ENCODE measurements around the gene SLC24A4. TPM values are rescaled to one million over a fixed set of nuclear protein-coding genes. Genes with fewer than 3 reads are reported as not detected.

Gene SLC24A4
- total and polyA plus RNA-seq, 3 donors from 2014 or later: 3.6 to 10.6 (median 8.5) TPM

DNA sequence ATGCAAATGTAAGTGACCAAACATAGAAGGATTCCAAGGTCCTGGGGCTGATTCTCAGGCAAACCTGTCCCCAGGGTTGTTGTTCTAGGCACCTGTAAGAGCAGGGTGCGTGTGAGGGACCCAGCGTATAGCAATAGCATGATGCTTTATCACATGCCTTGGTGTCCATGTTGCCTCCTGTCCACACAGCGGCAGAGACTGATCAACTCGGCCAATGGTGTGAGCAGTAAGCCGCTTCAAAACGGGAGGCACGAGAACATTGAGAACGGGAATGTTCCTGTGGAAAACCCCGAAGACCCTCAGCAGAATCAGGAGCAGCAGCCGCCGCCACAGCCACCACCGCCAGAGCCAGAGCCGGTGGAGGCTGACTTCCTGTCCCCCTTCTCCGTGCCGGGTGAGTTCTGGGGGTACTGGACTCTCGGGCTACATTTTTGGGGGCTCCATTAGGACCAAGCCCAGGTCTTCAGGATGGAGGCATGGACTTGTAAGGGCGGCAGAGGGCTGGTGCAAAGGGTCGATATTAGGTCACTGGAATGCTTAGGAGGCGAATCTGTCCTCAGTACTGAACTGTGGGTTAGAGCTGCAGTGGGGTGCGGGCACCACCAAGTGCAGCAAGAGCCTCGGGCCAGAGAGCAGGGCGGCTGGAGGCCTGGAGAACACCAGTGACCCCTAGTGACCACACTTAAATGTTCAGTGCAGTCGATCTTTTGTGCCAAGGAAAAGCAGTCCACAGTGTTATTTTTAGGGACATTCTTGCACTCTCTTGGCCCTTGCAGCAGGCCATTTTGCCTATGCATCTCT lies 133.4 kb downstream of the SLC24A4 start:
- Histone ChIP-seq H3K27ac (no peak overlapping the region), H3K4me1 (peaks cover 4% of the 10 kb centered on the region), H3K36me3 (ENCODE audit: low read depth, missing control alignments) (no peaks in the 10 kb centered on the region), H3K9me3 (no peaks in the 10 kb centered on the region), H3K27me3 (no peaks in the 10 kb centered on the region), H3K4me3 (no peak overlapping the region)
- intact Hi-C loops (cut with DNase I; ENCODE audit: low total_unique reads): loop anchor here (10.0 kb wide), 1 partner anchor 322 kb away; no protein-coding TSS in a partner anchor
- 72 to 82% methylated on average over 10 to 23 of the region's 23 CpGs for WGBS, 2 donors
- TF ChIP-seq, protein P1, sequence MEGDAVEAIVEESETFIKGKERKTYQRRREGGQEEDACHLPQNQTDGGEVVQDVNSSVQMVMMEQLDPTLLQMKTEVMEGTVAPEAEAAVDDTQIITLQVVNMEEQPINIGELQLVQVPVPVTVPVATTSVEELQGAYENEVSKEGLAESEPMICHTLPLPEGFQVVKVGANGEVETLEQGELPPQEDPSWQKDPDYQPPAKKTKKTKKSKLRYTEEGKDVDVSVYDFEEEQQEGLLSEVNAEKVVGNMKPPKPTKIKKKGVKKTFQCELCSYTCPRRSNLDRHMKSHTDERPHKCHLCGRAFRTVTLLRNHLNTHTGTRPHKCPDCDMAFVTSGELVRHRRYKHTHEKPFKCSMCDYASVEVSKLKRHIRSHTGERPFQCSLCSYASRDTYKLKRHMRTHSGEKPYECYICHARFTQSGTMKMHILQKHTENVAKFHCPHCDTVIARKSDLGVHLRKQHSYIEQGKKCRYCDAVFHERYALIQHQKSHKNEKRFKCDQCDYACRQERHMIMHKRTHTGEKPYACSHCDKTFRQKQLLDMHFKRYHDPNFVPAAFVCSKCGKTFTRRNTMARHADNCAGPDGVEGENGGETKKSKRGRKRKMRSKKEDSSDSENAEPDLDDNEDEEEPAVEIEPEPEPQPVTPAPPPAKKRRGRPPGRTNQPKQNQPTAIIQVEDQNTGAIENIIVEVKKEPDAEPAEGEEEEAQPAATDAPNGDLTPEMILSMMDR (IDR thresholded peaks at IDR 0.05): peak; percentile 45 to 74 (median 66)
- no peak for TF ChIP-seq POLR2A (IDR thresholded peaks at IDR 0.05)
- peak; percentile 66 for DNase-seq

DNA sequence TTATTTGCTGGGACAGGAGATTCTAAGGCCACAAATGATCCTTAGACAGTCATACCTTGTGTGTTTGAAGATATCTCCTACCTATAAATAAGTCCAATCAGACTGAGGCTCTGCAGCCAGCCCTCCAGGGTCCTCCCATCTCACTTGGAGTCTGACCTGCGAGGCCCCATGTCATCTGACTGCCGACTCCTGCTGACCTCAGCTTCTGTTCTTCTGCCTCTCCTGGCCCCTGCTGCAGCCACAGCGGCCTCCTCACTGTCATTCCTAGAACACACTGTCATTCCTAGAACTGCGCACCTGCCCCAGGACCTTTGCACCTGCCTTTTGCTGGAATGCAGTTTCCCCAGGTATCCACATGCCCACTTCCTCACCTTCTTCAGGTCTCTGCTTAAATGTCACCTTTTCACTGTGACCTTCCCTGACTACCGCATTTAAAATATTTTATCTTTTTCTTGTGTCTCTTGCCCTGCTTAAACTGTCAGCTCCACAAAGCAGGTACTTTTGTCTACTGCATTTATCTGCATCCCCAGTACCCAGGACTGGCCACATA lies 134.1 kb downstream of the SLC24A4 start:
- TF ChIP-seq, protein P1 (IDR thresholded peaks at IDR 0.05): no peak
- no peak for TF ChIP-seq POLR2A (IDR thresholded peaks at IDR 0.05)
- Histone ChIP-seq H3K4me3 (no peak overlapping the region), H3K9me3 (no peaks in the 10 kb centered on the region), H3K36me3 (ENCODE audit: low read depth, missing control alignments) (no peaks in the 10 kb centered on the region), H3K27me3 (no peaks in the 10 kb centered on the region), H3K27ac (no peak overlapping the region), H3K4me1 (no peaks in the 10 kb centered on the region)
- 81 to 89% methylated on average over 5 of the region's 5 CpGs for WGBS, 2 donors
- intact Hi-C loops (cut with DNase I; ENCODE audit: low total_unique reads): loop anchor here (10.0 kb wide), 1 partner anchor 322 kb away; no protein-coding TSS in a partner anchor
- no peak for DNase-seq

DNA sequence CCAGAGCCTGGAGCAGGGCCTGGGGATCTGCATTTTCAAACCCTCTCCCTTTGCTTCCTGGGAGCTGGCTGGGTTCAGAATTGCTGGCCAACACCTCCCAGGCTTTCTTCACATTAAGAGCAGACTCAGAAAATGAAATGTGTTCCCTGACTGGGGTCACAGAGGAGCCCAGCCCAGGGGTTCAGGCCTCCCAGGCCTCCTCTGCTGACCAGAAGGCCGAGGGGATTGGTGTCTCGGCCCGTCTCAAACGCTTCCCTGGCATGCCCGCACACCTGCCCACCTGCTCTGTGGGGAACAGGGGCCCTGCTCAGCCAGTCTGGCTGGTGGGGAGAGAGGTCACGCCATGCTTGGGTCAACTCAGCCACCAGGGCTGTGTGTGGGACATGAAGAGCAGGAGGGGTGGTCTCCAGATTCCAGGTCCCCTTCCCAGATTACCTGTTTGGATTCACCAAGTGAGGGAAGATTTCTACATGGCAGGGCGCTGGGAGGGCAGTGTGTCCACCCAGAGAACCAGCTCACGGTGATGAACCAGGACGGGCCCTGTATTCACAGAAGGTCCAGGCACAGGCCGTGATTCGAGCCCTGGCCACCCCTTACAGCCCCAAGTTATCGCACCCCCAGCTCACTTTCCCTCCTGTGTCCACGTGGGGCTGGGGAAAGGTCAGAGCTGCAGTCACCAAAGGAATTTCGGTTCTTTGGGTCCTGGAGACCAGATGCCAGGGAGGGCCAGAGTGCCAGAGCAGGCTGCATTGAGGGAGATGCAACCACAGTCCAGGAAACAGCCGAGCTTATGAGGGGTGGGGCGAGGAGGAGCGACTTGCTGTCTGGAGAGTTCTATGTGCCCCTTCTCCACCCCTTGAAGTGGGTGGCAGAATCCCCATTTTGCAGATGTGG lies 135.4 kb downstream of the SLC24A4 start:
- H3K9me3 ChIP-seq: no peaks in the 10 kb centered on the region
- no peaks in the 10 kb centered on the region for H3K36me3 ChIP-seq (ENCODE audit: low read depth, missing control alignments)
- no peaks in the 10 kb centered on the region for H3K27me3 ChIP-seq
- no peaks in the 10 kb centered on the region for H3K4me1 ChIP-seq
- TF ChIP-seq POLR2A (IDR thresholded peaks at IDR 0.05): no peak
- TF ChIP-seq, protein P1 (IDR thresholded peaks at IDR 0.05): no peak
- no peak for DNase-seq
- intact Hi-C loops (cut with DNase I; ENCODE audit: low total_unique reads): loop anchor here (10.0 kb wide), 1 partner anchor 324 kb away; no protein-coding TSS in a partner anchor
- no peak overlapping the region for H3K27ac ChIP-seq
- 91 to 97% methylated on average over 12 to 17 of the region's 17 CpGs for WGBS, 2 donors
- H3K4me3 ChIP-seq: no peak overlapping the region

DNA sequence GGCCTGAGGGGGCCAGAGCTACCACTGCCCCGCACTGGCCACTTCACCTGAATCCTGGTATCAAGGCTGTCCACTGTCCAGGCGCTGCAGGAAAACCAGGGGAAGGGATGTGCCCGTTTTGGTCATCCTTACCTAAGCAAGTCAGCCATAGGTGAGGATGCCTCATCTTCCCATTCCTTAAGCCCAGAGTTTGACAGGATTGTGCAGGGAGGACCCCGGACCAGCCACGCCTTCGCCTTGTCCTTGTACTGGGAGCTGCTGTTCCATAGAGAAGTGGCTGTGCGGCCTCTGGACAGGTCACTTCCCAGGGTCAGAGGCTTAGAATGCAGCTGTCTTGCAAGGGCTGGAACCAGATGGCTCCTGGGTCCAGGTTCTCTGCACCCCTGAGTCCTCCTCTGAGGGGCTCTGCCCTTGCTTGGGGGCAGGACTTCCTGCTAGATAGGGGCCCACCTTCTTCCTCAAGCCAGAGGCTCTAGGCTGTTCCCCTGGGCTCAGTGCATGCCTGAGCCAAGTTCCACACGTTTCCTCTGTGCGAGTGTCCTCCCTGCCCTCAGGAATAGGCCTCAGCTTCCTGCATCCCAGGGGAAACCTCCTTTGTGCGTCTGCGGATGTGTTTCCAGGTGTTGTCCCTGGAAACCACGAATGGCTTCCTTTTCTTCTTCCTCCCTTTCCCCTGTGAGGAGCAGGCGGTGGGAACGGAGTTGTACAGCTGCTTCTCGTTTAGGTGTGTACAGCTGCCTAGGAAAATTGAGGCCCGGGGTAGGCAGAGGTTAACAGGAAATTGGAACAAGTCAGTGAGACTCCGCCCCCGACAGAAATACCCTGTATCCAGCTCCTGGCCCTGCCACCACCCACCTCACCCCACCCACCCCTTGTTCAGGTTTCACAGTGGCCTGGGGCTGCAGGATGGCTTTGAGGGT lies 136.3 kb downstream of the SLC24A4 start:
- no peaks in the 10 kb centered on the region for H3K27me3 ChIP-seq
- no peak for TF ChIP-seq POLR2A (IDR thresholded peaks at IDR 0.05)
- H3K4me3 ChIP-seq: no peak overlapping the region
- intact Hi-C loops (cut with DNase I; ENCODE audit: low total_unique reads): loop anchor here (10.0 kb wide), 1 partner anchor 324 kb away; no protein-coding TSS in a partner anchor
- H3K4me1 ChIP-seq: no peaks in the 10 kb centered on the region
- no peaks in the 10 kb centered on the region for H3K36me3 ChIP-seq (ENCODE audit: low read depth, missing control alignments)
- WGBS, 2 donors: 60 to 83% methylated on average over 10 to 18 of the region's 18 CpGs
- DNase-seq: peak; percentile 8
- no peaks in the 10 kb centered on the region for H3K9me3 ChIP-seq
- H3K27ac ChIP-seq: no peak overlapping the region

Data from testis (tissue), 3 donors.